C4-2B (cell line): ENCODE results near the gene DPM3.

ENCODE experiments used
- CTCF ChIP-seq: fragments of 450-650 bp; conservative IDR thresholded peaks from 2 replicates; pipeline ENCODE4 v1.5.1; 2017; ENCODE audit warnings: mild to moderate bottlenecking
- ZFX ChIP-seq: fragments of 450-650 bp; IDR thresholded peaks from 2 replicates; pipeline ENCODE4 v1.6.1; 2017

DNA sequence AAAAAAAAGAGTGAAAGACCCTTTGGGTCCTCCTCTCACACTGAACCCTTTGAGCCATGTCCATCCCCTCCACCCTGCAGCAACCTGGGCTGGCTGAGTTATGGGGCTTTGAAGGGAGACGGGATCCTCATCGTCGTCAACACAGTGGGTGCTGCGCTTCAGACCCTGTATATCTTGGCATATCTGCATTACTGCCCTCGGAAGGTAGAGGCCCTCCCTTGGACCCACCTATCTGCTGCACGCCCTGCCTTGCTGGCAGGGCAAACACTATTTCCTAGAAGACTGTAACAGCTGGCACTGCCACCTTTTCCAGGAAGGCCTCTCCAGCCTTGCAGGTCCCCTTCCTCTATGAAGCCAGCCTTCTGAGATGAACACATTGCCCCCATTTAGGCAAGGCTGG is 3.6 kb downstream of the DPM3 start:
- TF ChIP-seq CTCF: no peak
- no peak for TF ChIP-seq ZFX
